OCI-M1 (cell line): ENCODE results near the gene FASTKD2.

Experiments
- DNase-seq: peaks from one replicate; lab custom pipeline; 2025; lab: John Stamatoyannopoulos, UW

FASTKD2 gene

GRCh38 chr2:206765242-206766056, at the start of gene FASTKD2, which contains the start of gene MDH1B:
Gene FASTKD2 (plus strand): TSS chr2:206765606. CDS start chr2:206766694, 1,088 bp downstream.
Gene MDH1B (minus strand): TSS chr2:206765328. CDS start chr2:206765271, 57 bp downstream.
- peak; percentile 94 for DNase-seq

GRCh38 chr2:206716623-206717022, 48.8 kb upstream of the FASTKD2 start:
- DNase-seq, result no peak

GRCh38 chr2:206718296-206718695, 47.1 kb upstream of the FASTKD2 start, which contains the start of gene DYTN:
Gene DYTN (minus strand): TSS chr2:206718396. CDS start chr2:206718279, 117 bp downstream.
- no peak for DNase-seq

GRCh38 chr2:206721256-206721920, 44.0 kb upstream of the FASTKD2 start:
- DNase-seq, result peak; percentile 7

GRCh38 chr2:206723288-206723687, 42.1 kb upstream of the FASTKD2 start:
- DNase-seq, result no peak

- DNase-seq, result no peak
Measured at GRCh38 chr2:206727287-206727686, 38.1 kb upstream of the FASTKD2 start.

- peak; percentile 65 for DNase-seq
Measured at GRCh38 chr2:206728277-206729199, 36.9 kb upstream of the FASTKD2 start.

- no peak for DNase-seq
Measured at GRCh38 chr2:206733341-206733740, 32.1 kb upstream of the FASTKD2 start.

GRCh38 chr2:206736935-206737334, 28.5 kb upstream of the FASTKD2 start:
- DNase-seq, result no peak

GRCh38 chr2:206739271-206739670, 26.1 kb upstream of the FASTKD2 start:
- DNase-seq, result no peak

GRCh38 chr2:206740800-206741199, 24.6 kb upstream of the FASTKD2 start:
- no peak for DNase-seq

- no peak for DNase-seq
Measured at GRCh38 chr2:206756816-206757215, 8.6 kb upstream of the FASTKD2 start.

- DNase-seq, result no peak
Measured at GRCh38 chr2:206764673-206765241, 649 bp upstream of the FASTKD2 start.

GRCh38 chr2:206766057-206766930, 888 bp downstream of the FASTKD2 start:
- no peak for DNase-seq

GRCh38 chr2:206774871-206775270, 9.5 kb downstream of the FASTKD2 start:
- DNase-seq, result no peak

GRCh38 chr2:206776432-206776831, 11.0 kb downstream of the FASTKD2 start:
- no peak for DNase-seq

- DNase-seq, result no peak
Measured at GRCh38 chr2:206780671-206781070, 15.3 kb downstream of the FASTKD2 start.

GRCh38 chr2:206783718-206784117, 18.3 kb downstream of the FASTKD2 start:
- DNase-seq, result peak; percentile 2

- no peak for DNase-seq
Measured at GRCh38 chr2:206784559-206785353, 19.4 kb downstream of the FASTKD2 start.
